ENCODE data around the gene ACAN. TPM values are rescaled to one million over a fixed set of nuclear protein-coding genes. Genes with fewer than 3 reads are reported as not detected.

Gene ACAN
- total RNA-seq, 1 donor from 2014 or later, result 1.2 TPM

DNA sequence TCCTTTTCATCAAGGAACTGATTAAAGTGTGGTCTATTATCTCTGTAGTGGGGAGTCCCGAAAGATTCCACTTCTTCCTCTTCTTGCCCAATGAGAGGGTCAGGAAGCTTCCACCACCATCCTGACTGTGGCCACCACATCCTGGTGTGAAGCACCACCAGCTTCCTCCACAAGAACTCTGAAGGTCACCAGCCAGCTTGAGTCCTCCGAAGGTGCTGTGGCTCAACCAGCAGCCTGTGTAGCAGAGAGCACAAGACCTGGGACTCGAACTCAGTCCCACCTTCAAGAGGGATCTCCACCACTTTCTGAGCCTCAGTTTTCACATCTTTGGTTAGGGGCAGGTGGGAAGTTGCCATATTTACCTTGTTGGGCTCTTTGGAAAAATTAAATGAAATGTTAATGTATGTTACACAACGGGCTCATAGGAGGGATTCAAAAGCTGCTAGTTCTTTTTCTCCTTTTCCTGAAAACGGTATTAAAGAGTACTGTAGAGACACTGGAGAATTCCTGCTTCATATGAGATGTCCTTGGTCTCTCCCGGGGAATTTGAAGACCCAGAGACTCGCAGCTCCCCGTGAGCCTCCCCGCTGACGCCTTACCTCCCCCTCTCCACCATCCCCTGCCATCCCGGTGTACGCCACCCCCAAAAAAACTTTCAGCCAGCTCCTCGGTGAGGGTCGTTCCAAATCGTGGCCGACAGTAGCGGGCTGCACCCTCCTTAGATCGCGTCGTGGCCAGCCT, 816 bp upstream of the ACAN start:
- no peak for DNase-seq

GRCh38 chr15:88802991-88803240, 320 bp upstream of the ACAN start:
- no peak for DNase-seq

- no peak for DNase-seq
Measured at GRCh38 chr15:88803920-88804247, 648 bp downstream of the ACAN start.

- DNase-seq, result no peak
Measured at GRCh38 chr15:88804257-88804656, 1.0 kb downstream of the ACAN start.

GRCh38 chr15:88805031-88805780, 2.0 kb downstream of the ACAN start:
- DNase-seq, result no peak

DNA sequence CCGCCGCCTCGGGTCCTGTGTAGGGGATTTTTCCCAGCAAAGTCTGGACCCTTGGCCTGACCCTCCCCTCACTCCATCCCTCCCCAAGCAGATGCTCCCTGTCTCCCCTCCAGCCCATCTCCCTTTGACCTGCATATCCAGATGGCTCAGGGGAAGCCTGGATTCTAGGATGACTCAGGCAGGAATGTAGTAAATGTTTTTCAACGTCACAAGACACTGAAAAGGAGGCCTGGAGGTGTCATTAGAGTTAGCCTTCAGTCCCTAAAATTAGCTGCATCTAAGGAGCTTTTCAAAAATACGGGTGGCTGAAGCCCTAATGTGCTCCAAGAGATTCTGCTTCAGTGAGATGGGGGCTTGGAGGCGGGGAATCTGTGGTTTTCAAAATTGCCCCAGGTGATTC, 7.2 kb downstream of the ACAN start:
- DNase-seq, result no peak

DNA sequence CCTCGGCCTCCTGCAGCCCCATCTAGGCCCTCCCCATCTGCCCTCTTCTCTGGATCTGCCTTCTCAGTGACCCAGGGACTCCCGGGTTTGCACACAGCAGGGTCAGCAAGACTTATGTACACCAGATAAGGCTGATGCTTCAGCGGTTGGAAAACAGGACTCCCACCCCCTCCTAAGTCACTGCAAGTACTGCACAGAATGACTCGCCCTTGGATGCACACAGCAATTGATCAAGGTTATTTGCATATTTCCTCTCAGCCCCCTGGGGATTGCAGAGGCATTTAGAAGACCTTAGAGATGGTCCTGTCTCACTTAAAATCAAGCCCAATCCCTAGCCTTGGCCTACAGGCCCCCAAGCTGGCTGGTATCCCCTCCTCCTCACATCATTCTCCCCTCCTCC, 8.9 kb downstream of the ACAN start:
- DNase-seq, result no peak

DNA sequence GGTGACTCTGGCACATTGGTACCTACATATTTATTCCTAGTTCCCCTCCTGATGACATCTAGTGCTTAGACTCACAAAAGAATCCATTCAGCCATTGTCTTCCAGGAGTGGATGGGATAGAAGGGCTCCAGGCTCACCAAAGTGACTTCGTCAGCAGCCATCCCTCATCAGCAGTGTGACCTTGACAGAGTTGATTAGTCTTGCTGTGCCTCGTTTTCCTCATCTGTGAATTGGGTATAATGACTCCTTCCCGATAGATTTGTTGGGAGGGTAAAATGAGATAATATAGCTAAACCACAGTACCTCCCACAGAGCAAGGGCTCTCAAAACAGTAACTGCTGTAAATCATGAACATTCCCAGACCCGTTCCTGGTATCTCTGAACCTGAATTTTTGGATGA, 10.7 kb downstream of the ACAN start:
- no peak for DNase-seq

DNA sequence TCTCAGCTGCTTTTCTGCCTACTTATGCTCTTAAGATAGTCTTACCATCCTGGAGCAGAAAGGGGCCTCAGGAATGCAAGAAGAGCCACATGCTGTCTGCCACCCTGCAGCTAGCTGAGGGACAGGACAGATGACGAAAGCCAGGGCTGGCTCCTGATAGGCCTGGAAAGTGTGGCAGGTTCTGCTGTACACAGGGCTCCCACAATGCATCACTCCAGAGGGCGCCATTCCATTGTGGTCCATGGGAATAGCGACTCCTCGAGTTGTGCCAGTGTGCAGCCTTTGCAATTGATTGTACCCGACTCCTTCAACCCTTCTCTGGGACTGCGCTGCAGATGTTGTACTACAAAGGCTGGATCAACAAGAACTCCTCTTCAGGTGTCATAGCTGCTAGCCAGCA, 11.2 kb downstream of the ACAN start:
- DNase-seq, result no peak

DNA sequence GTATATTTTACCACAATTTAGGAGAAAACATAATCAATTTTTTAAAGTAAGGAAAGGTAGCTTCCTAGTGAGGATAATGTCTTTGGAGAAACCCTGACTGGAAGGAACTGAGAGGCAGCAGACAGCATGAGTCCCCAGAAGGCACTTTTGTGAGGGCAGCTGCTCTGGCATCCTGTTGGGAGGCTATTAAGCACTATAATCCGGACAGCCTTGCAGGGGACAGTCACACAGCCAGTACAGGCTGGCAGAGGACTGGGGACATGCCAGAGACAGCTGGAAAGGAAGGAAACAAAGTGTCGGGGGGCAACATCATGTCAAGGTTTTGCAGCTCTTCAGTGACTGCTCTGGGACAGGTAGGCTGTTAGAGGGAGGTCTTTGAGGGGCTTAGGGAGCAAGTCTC, 15.7 kb downstream of the ACAN start:
- DNase-seq, result no peak

DNA sequence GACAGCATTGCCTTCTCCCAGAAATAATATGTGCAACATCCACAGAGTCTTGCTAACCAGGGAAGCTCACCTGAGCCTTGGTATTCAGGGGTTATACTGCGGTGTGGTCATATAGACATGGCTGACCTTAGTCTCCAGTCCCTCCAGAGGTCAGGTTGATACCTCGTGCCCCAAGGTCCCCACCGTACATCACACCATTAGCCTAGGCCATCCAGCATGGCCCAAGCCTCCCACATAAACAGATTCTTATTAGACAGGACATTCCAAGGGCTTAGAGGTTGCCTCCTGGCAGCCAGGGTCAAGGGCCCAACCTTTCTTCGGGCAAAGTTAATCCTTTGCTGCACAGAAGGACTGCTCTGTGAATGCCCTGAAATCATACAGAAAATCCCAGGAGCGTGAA, 18.8 kb downstream of the ACAN start:
- no peak for DNase-seq

- DNase-seq, result no peak
Measured at GRCh38 chr15:88828791-88829190, 25.6 kb downstream of the ACAN start.

DNA sequence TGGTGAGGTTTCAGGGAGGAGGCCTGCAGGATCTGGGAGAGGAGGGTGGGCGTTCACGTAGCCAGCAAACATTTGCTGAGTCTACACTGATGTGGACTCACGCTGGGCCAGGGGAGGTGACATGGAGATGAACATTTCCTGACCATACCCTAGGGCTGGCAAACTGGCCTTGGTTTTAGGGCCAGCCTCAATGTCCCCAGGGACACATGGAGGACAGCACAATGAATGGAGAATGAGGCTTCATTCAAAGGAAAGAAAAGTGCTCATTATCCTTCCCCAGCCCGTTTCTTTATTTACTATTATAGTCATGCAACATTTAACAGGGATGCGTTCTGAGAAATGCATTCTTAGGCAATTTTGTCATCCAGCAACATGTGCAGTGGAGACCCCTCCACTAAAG, 26.8 kb downstream of the ACAN start:
- DNase-seq, result no peak

DNA sequence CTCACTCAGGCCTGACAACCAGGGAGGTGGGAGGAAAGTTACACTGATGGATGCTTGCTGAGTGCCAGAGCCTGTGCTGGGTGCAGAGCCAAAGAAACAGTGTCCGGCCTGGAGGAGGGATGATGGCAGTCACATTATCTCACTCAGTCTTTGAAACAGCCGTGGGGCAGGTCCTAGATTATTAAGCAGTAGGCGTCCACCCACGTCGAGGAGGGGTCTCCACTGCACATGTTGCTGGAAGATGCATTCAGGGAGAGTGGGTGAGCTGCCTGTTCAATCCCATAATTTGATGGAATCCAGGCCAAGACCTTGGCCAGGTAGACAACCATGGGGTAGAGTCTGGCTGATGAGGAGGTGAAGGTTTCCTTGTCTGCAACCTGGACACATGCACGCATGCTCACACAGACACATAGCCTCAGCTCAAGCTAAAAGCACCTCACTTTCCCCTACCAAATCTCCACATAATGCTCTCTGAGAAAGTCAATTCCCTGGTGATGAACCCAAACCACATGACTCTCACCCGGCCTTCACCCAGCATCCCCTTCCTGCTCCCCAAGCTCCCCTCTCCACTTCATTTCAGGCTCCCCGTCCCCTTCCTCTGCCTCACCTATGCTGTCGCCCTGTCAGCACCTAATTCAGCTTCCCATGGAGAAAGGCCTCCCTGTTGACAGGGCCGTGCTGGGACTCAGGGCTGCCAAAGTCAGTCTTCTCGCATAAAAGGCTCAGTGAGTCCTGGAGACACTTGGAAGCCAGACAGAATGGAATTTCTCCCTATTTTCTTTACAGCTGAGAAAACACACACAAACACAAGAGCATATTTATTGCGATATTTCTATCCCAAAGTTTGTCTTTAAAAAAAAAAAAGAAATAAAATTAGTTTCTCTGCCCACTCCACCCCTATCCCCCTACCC, 29.8 kb downstream of the ACAN start:
- no peak for DNase-seq

GRCh38 chr15:88833731-88834100, 30.5 kb downstream of the ACAN start:
- DNase-seq, result no peak

DNA sequence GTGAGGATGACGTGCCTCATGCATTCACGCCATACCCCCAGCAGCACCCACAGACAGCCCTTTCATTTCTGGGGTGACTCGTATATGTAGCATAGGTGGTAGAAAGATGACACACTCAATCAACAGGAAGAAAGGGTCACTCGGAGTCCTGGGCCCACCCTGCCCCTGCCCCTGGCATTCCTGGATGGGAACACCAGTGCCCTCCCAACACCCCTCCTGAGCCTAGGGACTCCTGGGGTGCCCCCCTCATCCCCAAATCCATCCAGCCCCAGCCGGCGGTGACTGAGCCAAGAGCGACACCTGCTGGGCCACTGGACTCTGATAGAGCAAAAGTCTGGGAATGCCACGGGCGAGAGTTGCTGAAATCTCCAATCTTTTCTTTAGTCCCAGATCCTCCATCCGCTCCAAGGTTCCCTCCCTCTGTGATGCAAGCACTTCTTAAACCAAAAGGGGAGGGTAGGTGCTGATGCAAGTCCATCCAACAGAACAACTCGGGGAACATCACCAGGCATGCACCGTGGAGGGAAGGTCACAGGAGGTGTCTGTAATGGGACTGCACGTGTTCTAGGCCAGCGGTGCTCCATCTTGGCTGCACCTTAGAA, 31.1 kb downstream of the ACAN start:
- DNase-seq, result peak; percentile 44

DNA sequence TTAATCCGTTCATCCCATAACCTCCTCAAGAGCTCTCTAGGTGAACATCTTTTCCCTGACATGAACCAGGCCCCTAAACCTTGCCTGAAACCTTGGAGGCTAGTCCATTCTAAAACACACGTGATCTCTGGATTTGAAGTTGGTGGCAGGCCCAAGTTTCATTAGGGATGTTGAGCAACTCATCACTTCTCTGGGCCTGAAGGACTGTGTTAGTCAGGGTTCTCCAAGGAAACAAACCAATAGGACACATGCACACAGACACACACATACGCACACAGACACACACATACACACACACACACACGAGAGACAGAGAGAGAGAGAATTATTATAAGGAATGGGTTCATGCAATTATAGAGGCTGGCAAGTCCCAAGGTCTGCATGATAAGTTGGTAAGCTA, 31.9 kb downstream of the ACAN start:
- DNase-seq, result no peak

DNA sequence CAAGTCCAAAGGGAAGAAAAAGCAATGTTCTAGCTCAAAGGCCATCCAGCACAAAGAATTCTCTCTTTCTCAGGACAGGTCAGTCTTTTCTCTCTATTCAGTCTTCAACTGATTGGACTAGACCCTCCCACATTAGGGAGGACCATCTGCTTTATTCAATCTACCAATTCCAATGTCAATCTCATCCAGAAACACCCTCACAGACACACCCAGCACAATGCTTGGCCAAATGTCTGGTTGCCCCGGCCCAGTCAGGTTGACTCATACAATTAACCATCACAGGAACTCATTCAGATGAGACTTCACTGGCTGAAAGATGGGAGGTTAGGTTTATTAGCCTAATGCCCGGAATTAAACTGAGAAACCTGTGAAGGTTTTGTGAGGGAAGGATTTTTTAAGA, 32.4 kb downstream of the ACAN start:
- no peak for DNase-seq

DNA sequence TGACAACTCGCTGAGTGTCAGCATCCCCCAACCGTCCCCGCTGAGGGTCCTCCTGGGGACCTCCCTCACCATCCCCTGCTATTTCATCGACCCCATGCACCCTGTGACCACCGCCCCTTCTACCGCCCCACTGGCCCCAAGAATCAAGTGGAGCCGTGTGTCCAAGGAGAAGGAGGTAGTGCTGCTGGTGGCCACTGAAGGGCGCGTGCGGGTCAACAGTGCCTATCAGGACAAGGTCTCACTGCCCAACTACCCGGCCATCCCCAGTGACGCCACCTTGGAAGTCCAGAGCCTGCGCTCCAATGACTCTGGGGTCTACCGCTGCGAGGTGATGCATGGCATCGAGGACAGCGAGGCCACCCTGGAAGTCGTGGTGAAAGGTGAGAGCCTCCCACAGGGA, 35.4 kb downstream of the ACAN start:
- DNase-seq, result no peak

GRCh38 chr15:88839146-88839545, 35.9 kb downstream of the ACAN start:
- no peak for DNase-seq

GRCh38 chr15:88839961-88840360, 36.7 kb downstream of the ACAN start:
- DNase-seq, result no peak

GRCh38 chr15:88841236-88841635, 38.0 kb downstream of the ACAN start:
- no peak for DNase-seq

DNA sequence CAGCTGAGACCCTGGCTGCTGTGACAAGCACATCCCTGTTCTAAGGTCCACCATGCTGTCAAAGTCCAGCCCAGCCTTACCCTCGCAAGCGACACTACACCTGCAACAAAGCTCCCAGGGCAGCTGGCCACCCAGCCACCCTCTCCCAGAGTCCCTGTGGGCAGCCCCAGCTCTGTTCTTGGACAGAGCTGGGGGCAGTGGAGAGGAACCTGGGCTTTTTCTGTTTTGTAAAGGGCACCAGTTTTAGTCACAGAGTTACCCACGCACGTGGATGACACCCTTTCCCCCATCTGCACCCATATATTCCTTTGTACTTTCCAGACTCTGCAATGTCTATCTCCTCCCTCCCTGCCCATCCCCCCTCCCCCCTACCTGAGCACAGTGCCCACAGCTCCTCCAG, 38.9 kb downstream of the ACAN start:
- no peak for DNase-seq

GRCh38 chr15:88843334-88843733, 40.1 kb downstream of the ACAN start:
- no peak for DNase-seq

Data from dermis blood vessel endothelial cell (primary cell).